GM19328 (cell line): ENCODE results near the gene C5.
A peak's percentile ranks its signal among the peaks of the same experiment; 100 is the strongest.

Experiments used
- ATAC-seq: cut with Tn5 transposase; IDR thresholded peaks from one replicate; pipeline ENCODE4 v1.9.1; 2021; ENCODE audit warnings: mild to moderate bottlenecking, moderate library complexity; ENCODE audit not compliant: unreplicated experiment

C5 gene

GRCh38 chr9:120927269-120928014 is 122.6 kb downstream of the C5 start:
- no peak for ATAC-seq

GRCh38 chr9:120926397-120926928 is 123.6 kb downstream of the C5 start, which contains the start of gene TRAF1:
TRAF1 (minus strand) TSS chr9:120926796; CDS start chr9:120926075, 721 bp downstream.
- ATAC-seq: peak; percentile 17

DNA sequence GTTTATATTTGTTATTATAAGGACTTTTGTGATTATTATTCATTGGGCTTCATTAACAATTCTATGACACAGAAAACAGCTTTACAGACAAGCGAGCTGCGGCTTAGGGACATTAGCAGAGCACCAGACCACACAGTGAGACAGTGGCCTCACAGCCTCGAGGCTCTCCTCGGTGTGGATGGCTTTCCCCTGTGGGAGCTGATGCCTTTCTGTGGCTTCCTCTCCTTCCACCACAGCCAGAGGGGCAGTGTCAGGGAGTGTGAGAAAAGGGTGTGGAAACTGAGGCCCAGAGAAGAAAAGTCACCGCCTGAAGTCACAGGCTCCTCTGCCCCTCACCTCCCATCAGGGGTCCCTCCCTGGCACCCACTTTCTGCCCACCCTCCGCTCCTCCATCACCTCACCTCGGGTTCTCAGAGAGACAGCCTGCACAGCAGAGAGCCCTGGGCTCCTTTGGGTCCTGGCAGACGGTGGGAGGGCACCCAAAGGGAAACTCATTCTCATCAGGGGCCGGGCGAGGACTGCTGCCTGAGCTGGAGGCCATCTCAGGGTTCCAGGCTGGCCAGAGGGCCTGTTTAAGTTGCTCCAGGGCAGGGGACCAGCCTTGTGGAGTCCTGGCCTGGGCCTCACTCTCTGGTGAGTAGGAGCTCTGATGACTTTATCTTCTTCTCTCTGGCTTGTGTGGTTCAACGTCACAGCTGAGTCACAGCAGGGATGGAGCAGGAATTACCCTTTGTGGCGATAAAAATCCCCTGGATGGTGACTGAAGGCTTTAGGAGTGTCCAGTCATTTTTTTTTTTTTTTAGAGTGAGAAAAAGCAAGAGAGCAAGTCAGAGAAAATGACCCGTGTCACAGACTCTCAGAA is 124.3 kb downstream of the C5 start:
- peak; percentile 33 for ATAC-seq

DNA sequence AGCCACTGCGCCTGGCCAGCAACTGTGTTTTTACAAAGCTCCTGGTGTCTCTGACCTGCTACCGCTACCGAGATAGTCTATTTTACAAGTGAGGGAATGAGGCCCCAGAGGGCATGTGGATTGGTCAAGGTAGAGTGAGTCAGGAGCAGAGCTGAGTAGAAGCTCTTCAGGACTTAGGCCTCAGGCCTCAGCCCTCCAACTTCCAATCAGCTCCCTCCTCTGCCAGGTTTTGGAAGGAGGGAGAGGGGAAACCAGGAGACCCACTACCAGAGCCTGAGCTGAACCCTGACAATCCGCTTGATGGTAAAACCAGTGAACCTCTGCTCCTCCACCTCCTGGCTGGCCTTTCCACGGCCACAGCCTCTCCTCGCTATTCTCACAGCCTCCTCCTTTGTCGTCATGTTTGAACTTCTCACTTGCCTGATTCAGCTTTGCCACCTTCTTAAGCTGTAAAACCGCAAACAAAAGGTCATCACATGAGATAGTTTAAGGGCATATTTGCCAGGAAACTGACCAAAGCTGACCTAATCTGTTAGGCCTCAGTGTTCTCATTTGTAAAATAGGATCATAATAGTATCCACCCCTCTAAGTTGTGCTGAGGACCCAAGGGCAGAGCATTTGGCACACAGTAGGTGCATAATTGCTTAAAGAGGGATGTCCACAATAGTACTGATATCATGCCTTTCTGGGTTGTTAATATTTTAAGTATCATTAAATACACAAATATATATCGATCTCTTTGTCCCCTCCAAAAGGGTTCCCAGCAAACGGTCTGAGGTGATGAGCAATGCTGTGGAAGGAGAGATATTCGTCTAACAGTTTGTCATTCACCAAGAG is 125.2 kb downstream of the C5 start:
- no peak for ATAC-seq

- ATAC-seq: no peak
Measured at GRCh38 chr9:120923620-120924328, 126.3 kb downstream of the C5 start.

GRCh38 chr9:120922404-120923195 is 127.5 kb downstream of the C5 start:
- no peak for ATAC-seq

GRCh38 chr9:120921661-120922181 is 128.4 kb downstream of the C5 start:
- ATAC-seq: no peak

- no peak for ATAC-seq
Measured at GRCh38 chr9:120920806-120921178, 129.3 kb downstream of the C5 start.

DNA sequence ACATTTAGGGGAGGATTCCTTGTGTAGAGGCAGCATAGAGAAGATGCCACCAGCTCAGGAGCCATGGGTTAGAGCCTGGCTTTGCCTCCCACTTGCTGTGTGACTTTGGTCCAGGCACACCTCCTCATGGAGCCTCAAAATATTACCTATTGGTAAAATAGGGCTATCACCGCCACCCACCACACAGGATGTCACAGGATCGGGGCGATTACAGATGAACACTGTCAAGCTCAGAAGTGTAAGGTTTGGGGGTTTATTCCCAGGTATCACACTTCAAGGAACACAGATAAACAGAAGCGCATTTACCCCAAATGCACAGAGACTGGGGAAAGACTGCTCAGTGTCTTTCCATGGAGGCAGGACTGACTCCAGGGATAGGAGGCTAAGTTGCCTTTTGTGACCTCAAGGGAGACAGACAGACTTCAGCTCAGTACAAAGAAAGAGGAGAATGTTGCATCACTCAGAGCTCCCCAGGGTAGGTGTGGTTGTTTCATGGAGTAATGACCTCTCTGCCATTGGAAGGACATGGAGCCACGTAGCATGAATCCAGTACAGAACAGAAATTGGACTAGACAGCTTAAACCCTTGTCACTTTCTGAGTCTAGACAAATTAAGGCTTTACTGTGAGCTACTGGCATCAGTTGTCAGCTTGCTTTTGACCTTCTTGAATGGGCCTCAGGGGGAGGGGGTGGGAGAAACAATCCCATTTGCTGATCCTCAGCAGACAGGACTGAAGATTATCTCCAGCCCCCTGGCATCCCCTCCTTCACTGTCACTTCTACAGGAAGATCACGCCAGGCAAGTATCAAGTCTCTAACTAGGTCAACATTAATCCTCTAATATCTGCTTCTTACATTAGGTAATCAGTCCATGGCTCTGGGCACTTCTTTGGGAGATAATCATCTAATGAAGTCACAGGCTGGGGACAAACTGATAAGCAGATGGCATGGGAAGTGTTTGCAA is 130.0 kb downstream of the C5 start:
- no peak for ATAC-seq

GRCh38 chr9:120918931-120919842 is 130.9 kb downstream of the C5 start:
- ATAC-seq: no peak

- ATAC-seq: no peak
Measured at GRCh38 chr9:120917929-120918762, 131.9 kb downstream of the C5 start.

DNA sequence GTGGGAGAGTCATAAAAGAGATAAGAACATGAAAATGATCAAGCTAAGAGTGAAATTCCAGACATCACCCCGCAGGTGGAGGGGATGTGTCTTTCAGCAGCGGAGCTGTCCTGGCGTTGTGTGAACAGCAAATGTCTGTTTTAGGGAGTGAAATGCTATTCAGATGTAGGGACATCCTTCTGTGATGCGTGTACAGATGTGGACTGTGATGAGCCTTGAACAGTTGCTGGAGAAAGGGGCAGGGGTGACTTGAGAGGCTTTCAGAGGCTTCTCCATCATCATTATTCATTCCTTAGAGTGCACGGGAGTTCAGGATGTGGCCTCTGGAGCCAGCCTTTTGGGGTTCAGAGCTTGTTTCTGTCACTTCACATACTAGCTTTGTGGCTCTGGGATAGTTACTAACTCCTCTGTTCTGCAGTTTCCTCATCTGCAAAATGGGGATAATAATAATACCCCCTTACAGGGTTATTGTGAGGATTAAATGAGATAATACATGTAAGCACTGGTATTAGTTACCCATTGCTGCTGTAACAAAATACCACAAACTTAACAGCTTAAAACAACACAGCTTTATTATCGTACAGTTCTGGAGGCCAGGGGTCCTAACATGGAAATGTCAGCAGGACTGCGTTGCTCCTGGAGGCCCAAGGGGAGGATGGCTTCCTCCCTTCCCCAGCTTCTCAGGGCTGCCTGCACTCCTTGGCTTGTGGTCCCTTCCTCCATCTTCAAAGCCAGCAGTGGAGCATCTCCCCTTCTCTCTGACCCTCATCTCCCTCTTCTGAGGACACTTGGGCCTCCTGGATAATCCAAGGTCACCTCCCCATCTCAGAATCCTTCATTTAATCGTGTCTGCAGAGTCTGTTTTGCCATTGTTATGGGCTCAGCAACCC is 132.8 kb downstream of the C5 start:
- no peak for ATAC-seq

DNA sequence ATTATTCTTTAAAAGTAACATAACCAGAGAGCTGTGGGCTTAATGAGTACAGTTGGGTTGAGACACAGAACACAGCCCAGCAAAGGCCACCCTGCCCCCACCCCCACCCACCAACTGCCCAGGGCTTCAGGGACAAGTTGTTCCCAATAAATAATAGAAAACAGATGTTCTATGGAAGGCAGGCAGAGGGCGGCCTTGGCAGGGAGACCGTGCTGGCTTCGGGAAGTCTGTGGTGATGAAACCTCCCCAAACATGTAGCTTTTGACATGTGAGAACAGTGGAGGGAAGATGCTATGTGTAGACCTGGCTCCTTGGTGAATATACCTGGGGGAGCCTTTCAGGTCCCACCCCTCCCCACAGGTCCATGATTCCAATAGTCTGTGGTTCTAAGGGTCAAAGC is 133.5 kb downstream of the C5 start:
- no peak for ATAC-seq

DNA sequence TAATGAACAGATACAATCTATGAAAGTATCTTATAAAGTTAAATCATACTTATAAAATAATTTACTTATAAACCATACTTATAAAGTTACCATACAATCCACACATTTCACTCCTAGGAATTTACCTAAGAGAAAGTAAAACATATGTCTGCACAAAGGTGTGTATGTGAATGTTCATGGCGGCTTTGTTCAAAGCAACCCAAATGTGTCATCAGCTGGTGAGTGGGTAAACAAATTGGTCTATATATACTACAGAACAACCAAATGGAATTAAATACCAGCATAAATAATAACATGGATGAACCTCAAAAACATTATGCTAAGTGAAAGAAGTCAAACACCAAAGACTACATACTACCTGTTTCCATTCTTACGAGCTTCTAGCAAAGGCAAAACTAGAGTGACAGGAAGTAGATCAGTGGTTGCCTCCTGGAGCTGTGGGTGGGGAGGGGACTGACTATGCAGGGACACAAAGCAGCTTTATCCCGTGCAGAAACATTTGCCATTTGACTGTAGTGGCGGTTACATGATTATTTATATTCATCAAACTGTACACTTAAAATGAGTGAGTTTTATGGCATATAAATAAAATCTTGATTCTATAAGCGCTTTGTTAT is 134.1 kb downstream of the C5 start:
- no peak for ATAC-seq

DNA sequence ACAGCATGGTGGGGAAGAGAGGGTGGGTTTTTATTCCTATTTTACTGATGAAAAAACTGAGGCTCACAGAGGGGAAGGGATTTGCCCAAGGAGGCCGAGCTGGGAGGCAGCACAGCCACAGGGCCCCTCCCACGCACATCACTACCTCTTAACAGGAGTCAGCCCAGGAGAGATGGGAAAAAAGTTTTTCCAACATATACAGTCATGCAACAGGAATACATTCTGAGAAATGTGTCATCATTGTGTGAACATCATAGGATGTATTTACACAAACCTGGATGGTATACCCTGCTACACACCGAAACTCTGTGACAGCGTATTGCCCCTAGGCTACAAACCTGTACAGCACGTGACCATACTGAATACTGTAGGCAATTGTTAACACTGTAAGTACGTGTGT is 135.1 kb downstream of the C5 start:
- no peak for ATAC-seq
